GM12865 (cell line): ENCODE data around the gene SLC6A6.

Experiments
- DNase-seq: peaks from one replicate; pipeline ENCODE4 v3.0.0; 2010; ENCODE audit warnings: low read depth
- H3K4me3 ChIP-seq: 2 replicates; pipeline ENCODE4 v1.5.1; 2011; ENCODE audit warnings: mild to moderate bottlenecking, low read depth, low read length, control low read depth
- TF ChIP-seq, protein P1 (sequence below): IDR thresholded peaks from 2 replicates; pipeline ENCODE4 v1.5.1; 2011; ENCODE audit warnings: low read length, control low read depth, low read depth, inconsistent platforms; ENCODE audit not compliant: insufficient read depth; ENCODE audit errors: missing control alignments

The SLC6A6 gene

DNA sequence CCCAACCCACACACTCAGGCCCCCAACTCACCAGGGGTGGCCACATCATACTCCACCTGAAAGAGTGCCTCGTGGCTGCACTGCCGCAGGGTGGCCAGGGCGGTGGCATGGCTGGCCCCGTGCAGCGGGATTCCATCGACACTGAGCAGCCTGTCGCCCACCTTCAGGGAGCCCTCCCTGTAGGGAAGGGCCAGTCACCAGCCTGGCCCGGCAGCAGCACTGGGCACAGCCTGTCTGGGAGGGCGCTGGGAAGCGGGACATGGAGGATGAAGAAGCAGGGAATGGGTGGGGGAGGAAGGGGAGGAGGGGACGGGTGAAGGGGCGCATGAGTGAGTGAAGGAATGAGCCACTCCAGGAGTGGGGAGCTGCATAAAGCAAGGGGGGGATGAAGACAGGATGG lies 119.2 kb downstream of the SLC6A6 start:
- no peak overlapping the region for H3K4me3 ChIP-seq
- no peak for DNase-seq
- TF ChIP-seq, protein P1, sequence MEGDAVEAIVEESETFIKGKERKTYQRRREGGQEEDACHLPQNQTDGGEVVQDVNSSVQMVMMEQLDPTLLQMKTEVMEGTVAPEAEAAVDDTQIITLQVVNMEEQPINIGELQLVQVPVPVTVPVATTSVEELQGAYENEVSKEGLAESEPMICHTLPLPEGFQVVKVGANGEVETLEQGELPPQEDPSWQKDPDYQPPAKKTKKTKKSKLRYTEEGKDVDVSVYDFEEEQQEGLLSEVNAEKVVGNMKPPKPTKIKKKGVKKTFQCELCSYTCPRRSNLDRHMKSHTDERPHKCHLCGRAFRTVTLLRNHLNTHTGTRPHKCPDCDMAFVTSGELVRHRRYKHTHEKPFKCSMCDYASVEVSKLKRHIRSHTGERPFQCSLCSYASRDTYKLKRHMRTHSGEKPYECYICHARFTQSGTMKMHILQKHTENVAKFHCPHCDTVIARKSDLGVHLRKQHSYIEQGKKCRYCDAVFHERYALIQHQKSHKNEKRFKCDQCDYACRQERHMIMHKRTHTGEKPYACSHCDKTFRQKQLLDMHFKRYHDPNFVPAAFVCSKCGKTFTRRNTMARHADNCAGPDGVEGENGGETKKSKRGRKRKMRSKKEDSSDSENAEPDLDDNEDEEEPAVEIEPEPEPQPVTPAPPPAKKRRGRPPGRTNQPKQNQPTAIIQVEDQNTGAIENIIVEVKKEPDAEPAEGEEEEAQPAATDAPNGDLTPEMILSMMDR = no peak

DNA sequence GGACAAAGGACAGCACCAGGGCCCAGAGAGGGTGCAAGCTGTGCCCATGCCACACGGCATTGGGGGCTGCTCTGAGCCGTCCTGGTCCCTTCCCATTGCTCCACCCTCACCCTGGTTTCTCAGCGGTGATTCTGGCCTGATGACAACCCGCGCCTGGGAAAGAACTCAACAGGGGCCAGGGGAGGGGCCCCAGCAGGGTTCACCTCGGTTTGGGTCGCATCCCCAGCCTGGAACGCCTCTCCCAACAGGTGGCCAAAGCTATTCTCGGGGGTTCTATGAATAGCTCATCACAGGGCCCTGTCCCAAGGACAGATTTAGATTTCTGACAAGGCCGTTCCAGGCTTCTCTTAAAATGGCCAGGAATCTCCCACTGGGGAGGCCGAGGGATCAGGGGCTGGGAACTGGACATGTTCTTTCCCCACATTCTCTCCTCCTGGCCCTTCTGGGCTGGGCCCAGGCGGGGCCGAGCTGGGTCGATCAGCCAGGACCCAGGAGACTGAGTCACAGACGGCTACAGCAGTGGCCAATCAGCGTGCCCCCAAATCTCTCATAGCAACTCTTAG lies 119.8 kb downstream of the SLC6A6 start:
- TF ChIP-seq, protein P1 = no peak
- no peak overlapping the region for H3K4me3 ChIP-seq
- DNase-seq = no peak

DNA sequence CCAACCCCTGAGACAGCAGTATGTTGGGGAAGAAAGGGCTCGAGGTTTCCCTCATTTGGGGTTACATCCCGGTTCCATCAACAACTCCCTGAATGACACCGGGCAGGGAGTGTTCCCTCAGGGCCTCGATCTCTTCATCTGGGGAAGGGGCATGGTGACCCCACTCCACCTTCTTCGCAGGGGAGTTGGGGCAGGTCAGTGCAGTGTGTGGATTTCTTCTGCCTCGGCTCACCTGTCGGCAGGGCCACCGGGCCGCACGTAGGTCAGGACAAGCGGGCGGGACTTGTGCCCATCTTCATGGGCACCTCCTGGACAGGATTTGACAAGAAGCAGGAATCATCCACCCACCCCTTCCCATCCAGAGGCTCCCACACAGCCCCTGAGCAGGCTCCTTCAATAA lies 120.4 kb downstream of the SLC6A6 start:
- TF ChIP-seq, protein P1 = no peak
- H3K4me3 ChIP-seq = no peak overlapping the region
- DNase-seq = no peak

DNA sequence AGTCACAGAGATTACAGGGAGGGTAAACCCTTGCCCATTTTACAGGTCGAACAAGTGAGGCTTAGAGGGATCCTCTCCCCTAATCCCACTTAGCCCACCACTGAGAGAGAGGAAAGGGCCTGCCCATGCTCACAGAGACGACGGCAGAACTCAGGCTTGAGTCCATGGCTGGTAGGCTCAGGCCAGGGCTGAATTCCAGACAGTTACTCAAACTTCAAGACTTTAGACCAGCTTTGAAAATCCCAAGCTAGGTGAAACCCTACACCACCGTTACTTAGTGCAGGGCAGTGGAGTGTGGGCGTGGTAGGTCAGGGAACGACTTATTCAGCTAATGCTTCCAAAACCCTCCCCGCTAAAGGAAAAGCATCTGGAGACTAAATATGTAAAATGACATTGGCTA lies 121.4 kb downstream of the SLC6A6 start:
- TF ChIP-seq, protein P1 = no peak
- no peak overlapping the region for H3K4me3 ChIP-seq
- DNase-seq = no peak

DNA sequence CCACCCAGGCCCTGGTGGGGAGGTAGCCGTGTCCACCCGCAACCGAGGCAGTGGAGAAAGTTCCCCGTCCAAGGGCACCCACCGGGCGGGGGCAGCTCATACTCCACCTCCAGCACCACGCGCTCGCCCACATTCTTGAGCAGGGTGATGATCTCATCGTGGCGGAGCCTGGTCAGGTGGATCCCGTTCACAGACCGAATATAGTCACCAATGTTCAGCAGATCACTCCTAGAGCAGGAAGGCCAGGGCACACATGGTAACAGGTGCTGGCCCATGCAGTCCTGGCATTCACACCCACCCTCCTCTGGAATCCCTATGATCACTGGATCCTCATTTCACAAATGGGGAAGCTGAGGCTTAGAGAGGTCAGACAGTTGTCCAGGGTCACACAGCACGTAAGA lies 121.9 kb downstream of the SLC6A6 start:
- DNase-seq = no peak
- H3K4me3 ChIP-seq = no peak overlapping the region
- TF ChIP-seq, protein P1 = no peak

DNA sequence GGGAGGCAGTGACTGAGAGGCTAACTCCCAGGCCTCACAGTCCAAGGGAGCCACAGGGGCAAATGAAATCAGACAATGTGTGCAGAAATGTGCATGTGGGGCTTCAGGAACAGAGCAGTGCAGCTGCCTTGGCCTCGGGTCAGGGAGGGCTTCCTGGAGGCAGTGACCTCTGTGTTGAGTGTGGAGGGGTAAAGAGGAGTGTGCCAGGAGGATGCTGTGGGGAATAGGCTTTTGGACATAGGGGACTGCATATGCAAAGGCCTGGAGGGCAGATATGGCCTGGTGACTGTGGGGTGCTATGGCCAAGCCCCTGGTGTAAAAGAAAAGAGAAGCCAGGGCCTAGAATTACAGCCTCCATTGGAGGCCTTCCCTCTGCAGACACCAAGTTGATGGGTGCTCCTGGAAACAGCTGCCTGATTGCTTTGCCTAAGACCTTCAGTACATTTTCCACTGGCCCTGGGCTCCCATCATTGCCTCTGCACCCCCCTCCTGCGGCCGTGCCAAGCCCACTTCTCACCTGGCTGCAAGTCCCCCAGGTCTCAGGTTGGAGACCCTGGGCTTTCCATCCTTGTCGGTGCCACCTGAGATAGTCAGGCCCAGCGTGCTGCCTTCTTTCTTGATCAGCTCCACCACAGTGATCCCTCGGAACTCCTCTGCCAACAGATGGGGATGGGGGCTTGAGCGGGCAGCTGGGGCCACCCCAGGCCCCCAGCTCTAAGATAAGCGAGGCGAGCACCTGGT lies 122.7 kb downstream of the SLC6A6 start:
- H3K4me3 ChIP-seq = no peak overlapping the region
- TF ChIP-seq, protein P1 = no peak
- DNase-seq = no peak
